ENCODE data around the gene SMARCC1.
"Not testable (repeated sequence)": the region's sequence is repeated elsewhere in the genome, so short reads cannot be mapped to it uniquely, and the experiment has no call there.

Gene SMARCC1

DNA sequence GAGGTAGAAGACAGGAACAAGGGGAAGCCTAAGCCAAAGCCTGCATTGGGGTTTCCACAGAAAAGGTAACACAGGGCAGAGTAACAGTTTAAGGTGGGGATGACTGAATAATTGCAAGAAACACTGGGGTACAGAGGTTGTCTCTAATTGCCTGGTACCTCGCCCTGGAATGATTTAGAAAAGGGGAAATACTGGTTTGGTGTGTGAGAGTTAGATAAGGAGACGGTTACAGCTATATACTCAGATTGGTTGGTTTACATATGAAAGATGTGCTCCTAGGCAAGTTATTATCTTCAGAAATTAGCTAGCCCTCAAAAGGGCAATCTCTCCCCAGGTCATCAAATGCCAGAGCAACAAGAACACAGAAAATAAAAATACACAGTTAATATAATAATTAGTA lies 58.8 kb downstream of the SMARCC1 start:
- H3K9me3 ChIP-seq (ENCODE audit: insufficient read depth, low read depth, low read length) = no peaks in the 10 kb centered on the region
- no peak overlapping the region for H3K4me2 ChIP-seq (ENCODE audit: low read depth, low read length, poor library complexity, severe bottlenecking)
- no peaks in the 10 kb centered on the region for H3F3A ChIP-seq (ENCODE audit: low read depth)
- H3K4me1 ChIP-seq (ENCODE audit: insufficient read depth, low read length, poor library complexity, severe bottlenecking) = no peaks in the 10 kb centered on the region
- no peak overlapping the region for H2AFZ ChIP-seq (ENCODE audit: low read length)
- peaks cover 13% of the 10 kb centered on the region for H4K20me1 ChIP-seq (ENCODE audit: insufficient read depth, low read length, poor library complexity, severe bottlenecking)
- H3K36me3 ChIP-seq (ENCODE audit: insufficient read depth, low read length) = peaks cover 77% of the 10 kb centered on the region; the same call in 1 of the 2 replicates
- H3K79me2 ChIP-seq (ENCODE audit: insufficient read depth, low read length) = peaks cover 14% of the 10 kb centered on the region; the same call in 1 of the 2 replicates
- no peaks in the 10 kb centered on the region for H3K9me2 ChIP-seq (replicated peaks; ENCODE audit: low read depth, low read length)
- no peaks in the 10 kb centered on the region for H3K27me3 ChIP-seq (ENCODE audit: insufficient read depth, low read length, poor library complexity, severe bottlenecking)
- H3K9ac ChIP-seq (ENCODE audit: low read depth, low read length, poor library complexity, severe bottlenecking) = no peak overlapping the region
- TF ChIP-seq, protein P1, sequence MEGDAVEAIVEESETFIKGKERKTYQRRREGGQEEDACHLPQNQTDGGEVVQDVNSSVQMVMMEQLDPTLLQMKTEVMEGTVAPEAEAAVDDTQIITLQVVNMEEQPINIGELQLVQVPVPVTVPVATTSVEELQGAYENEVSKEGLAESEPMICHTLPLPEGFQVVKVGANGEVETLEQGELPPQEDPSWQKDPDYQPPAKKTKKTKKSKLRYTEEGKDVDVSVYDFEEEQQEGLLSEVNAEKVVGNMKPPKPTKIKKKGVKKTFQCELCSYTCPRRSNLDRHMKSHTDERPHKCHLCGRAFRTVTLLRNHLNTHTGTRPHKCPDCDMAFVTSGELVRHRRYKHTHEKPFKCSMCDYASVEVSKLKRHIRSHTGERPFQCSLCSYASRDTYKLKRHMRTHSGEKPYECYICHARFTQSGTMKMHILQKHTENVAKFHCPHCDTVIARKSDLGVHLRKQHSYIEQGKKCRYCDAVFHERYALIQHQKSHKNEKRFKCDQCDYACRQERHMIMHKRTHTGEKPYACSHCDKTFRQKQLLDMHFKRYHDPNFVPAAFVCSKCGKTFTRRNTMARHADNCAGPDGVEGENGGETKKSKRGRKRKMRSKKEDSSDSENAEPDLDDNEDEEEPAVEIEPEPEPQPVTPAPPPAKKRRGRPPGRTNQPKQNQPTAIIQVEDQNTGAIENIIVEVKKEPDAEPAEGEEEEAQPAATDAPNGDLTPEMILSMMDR (conservative IDR thresholded peaks at IDR 0.05; ENCODE audit: low read length) = no peak
- TF ChIP-seq EZH2phosphoT487 (IDR thresholded peaks at IDR 0.05; ENCODE audit: borderline replicate concordance) = no peak
- H3K4me3 ChIP-seq (ENCODE audit: low read length, poor library complexity, severe bottlenecking) = no peak overlapping the region

DNA sequence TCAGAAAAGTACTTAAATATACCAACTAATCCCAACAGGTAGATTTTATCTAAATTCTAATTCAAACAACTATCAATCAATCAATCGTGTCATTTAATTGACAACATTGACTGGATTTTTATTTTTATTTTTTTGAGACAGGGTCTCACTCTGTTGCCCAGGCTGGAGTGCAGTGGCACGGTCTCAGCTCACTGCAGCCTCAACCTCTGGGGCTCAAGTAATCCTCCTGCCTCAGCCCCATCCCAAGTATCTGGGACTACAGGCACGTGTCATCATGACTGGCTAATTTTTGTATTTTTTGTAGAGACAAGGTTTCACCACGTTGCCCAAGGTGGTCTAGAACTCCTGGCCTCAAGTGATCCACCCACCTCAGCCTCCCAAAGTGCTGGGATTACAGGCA lies 64.2 kb downstream of the SMARCC1 start:
- not testable (repeated sequence) for H3K4me1 ChIP-seq (ENCODE audit: insufficient read depth, low read length, poor library complexity, severe bottlenecking); H3K9me2 ChIP-seq (replicated peaks; ENCODE audit: low read depth, low read length); H3F3A ChIP-seq (ENCODE audit: low read depth); H3K27me3 ChIP-seq (ENCODE audit: insufficient read depth, low read length, poor library complexity, severe bottlenecking); H3K4me2 ChIP-seq (ENCODE audit: low read depth, low read length, poor library complexity, severe bottlenecking); H3K9me3 ChIP-seq (ENCODE audit: insufficient read depth, low read depth, low read length); H2AFZ ChIP-seq (ENCODE audit: low read length); H3K9ac ChIP-seq (ENCODE audit: low read depth, low read length, poor library complexity, severe bottlenecking); H3K4me3 ChIP-seq (ENCODE audit: low read length, poor library complexity, severe bottlenecking)
- H3K36me3 ChIP-seq (ENCODE audit: insufficient read depth, low read length) = peaks cover 85% of the 10 kb centered on the region
- peaks cover 17% of the 10 kb centered on the region; the same call in 1 of the 2 replicates for H3K79me2 ChIP-seq (ENCODE audit: insufficient read depth, low read length)
- H4K20me1 ChIP-seq (ENCODE audit: insufficient read depth, low read length, poor library complexity, severe bottlenecking) = peaks cover 33% of the 10 kb centered on the region

DNA sequence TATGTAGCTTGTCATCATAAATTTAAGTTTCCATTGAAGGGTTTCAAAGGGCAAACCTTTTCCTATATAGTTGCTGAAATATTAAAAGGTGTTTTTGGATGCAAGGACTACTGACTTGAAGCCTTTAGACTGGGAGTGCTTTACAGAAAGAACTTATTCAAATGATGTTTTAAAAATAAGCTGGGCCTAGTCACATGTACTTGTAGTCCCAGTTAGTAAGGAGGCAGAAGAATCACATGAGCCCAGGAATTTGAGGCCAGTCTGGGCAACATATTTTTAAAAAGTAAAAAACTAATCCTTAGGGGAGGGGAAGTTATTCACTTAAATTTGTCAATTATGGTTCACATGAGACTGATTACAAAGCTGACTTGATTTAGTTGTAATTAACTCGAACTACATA lies 65.0 kb downstream of the SMARCC1 start:
- TF ChIP-seq, protein P1 (conservative IDR thresholded peaks at IDR 0.05; ENCODE audit: low read length) = no peak
- no peak for TF ChIP-seq EZH2phosphoT487 (IDR thresholded peaks at IDR 0.05; ENCODE audit: borderline replicate concordance)
- Histone ChIP-seq H4K20me1 (ENCODE audit: insufficient read depth, low read length, poor library complexity, severe bottlenecking) (peaks cover 29% of the 10 kb centered on the region), H3K4me1 (ENCODE audit: insufficient read depth, low read length, poor library complexity, severe bottlenecking) (no peaks in the 10 kb centered on the region), H3K4me2 (ENCODE audit: low read depth, low read length, poor library complexity, severe bottlenecking) (no peak overlapping the region), H3K9me2 (replicated peaks; ENCODE audit: low read depth, low read length) (no peaks in the 10 kb centered on the region), H3K79me2 (ENCODE audit: insufficient read depth, low read length) (peaks cover 13% of the 10 kb centered on the region; the same call in 1 of the 2 replicates), H3K9ac (ENCODE audit: low read depth, low read length, poor library complexity, severe bottlenecking) (no peak overlapping the region), H3K36me3 (ENCODE audit: insufficient read depth, low read length) (peaks cover 92% of the 10 kb centered on the region), H3F3A (ENCODE audit: low read depth) (no peaks in the 10 kb centered on the region), H2AFZ (ENCODE audit: low read length) (no peak overlapping the region), H3K4me3 (ENCODE audit: low read length, poor library complexity, severe bottlenecking) (no peak overlapping the region), H3K9me3 (ENCODE audit: insufficient read depth, low read depth, low read length) (no peaks in the 10 kb centered on the region), H3K27me3 (ENCODE audit: insufficient read depth, low read length, poor library complexity, severe bottlenecking) (no peaks in the 10 kb centered on the region)

DNA sequence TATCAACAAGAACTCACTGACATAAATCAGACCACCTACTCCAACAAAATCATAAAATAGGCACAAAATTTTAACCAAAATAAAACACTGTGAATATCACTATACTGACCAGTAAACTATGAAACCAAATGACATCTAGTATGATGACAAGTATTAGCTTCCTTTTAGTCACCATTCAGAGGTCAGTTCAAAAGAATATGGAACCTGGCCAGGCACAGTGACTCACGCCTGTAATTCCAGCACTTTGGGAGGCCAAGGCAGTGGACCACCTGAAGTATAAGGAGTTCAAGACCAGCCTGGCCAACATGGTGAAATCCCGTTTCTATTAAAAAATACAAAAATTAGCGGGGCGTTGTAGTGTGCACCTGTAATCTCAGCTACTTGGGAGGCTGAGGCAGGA lies 65.8 kb downstream of the SMARCC1 start:
- Histone ChIP-seq H4K20me1 (ENCODE audit: insufficient read depth, low read length, poor library complexity, severe bottlenecking) (peaks cover 22% of the 10 kb centered on the region), H3K4me3 (ENCODE audit: low read length, poor library complexity, severe bottlenecking) (no peak overlapping the region), H3K27me3 (ENCODE audit: insufficient read depth, low read length, poor library complexity, severe bottlenecking) (no peaks in the 10 kb centered on the region), H3F3A (ENCODE audit: low read depth) (no peaks in the 10 kb centered on the region), H2AFZ (ENCODE audit: low read length) (no peak overlapping the region), H3K9ac (ENCODE audit: low read depth, low read length, poor library complexity, severe bottlenecking) (no peak overlapping the region), H3K79me2 (ENCODE audit: insufficient read depth, low read length) (peaks cover 7% of the 10 kb centered on the region; the same call in 1 of the 2 replicates), H3K36me3 (ENCODE audit: insufficient read depth, low read length) (peaks cover 94% of the 10 kb centered on the region), H3K4me2 (ENCODE audit: low read depth, low read length, poor library complexity, severe bottlenecking) (no peak overlapping the region), H3K9me3 (ENCODE audit: insufficient read depth, low read depth, low read length) (no peaks in the 10 kb centered on the region), H3K9me2 (replicated peaks; ENCODE audit: low read depth, low read length) (no peaks in the 10 kb centered on the region), H3K4me1 (ENCODE audit: insufficient read depth, low read length, poor library complexity, severe bottlenecking) (no peaks in the 10 kb centered on the region)
- TF ChIP-seq, protein P1 (conservative IDR thresholded peaks at IDR 0.05; ENCODE audit: low read length) = no peak
- no peak for TF ChIP-seq EZH2phosphoT487 (IDR thresholded peaks at IDR 0.05; ENCODE audit: borderline replicate concordance)

All from Loucy (cell line).